T1000 (cell line): ENCODE results near the gene RELT.

Experiments used
- DNase-seq: peaks from one replicate; lab custom pipeline; 2025; ENCODE audit warnings: mixed read lengths; lab: John Stamatoyannopoulos, UW

RELT gene

GRCh38 chr11:73376160-73376802, at the start of gene RELT:
Gene RELT, plus strand, starts transcription at chr11:73376399. Its CDS starts 12,738 bp downstream, at chr11:73389137.
- DNase-seq: peak; percentile 94

GRCh38 chr11:73326929-73327811, 49.0 kb upstream of the RELT start:
- no peak for DNase-seq

- DNase-seq: no peak
Observed at GRCh38 chr11:73327812-73328364, 48.3 kb upstream of the RELT start.

GRCh38 chr11:73330569-73331093, 45.6 kb upstream of the RELT start:
- no peak for DNase-seq

- no peak for DNase-seq
Observed at GRCh38 chr11:73331138-73331916, 44.9 kb upstream of the RELT start.

GRCh38 chr11:73333173-73333572, 43.0 kb upstream of the RELT start:
- no peak for DNase-seq

- DNase-seq: no peak
Observed at GRCh38 chr11:73333640-73334383, 42.4 kb upstream of the RELT start.

- peak; percentile 44 for DNase-seq
Observed at GRCh38 chr11:73334384-73335203, 41.6 kb upstream of the RELT start.

- DNase-seq: peak; percentile 82
Observed at GRCh38 chr11:73335204-73335923, 40.8 kb upstream of the RELT start.

- no peak for DNase-seq
Observed at GRCh38 chr11:73337846-73338245, 38.4 kb upstream of the RELT start.

- DNase-seq: no peak
Observed at GRCh38 chr11:73338279-73338678, 37.9 kb upstream of the RELT start.

GRCh38 chr11:73340164-73340563, 36.0 kb upstream of the RELT start:
- DNase-seq: no peak

GRCh38 chr11:73342633-73343032, 33.6 kb upstream of the RELT start:
- no peak for DNase-seq

- no peak for DNase-seq
Observed at GRCh38 chr11:73343076-73343873, 32.9 kb upstream of the RELT start.

- DNase-seq: no peak
Observed at GRCh38 chr11:73344191-73344607, 32.0 kb upstream of the RELT start.

GRCh38 chr11:73345481-73346160, 30.6 kb upstream of the RELT start:
- DNase-seq: no peak

- no peak for DNase-seq
Observed at GRCh38 chr11:73346186-73346935, 29.8 kb upstream of the RELT start.
